Right lobe of liver (tissue), 6 donors: ENCODE data around the gene PKIB. TPM values are rescaled to one million over a fixed set of nuclear protein-coding genes. Genes with fewer than 3 reads are reported as not detected.

Experiments used
- ATAC-seq, 4 donors: fragments of 200-7000 bp; cut with Tn5 transposase; one replicate each; pipeline ENCODE4 v1.9.1; 2020; ENCODE audit warnings: mild to moderate bottlenecking in 4 of 4, moderate library complexity in 4 of 4
- DNase-seq, 3 donors: peaks; one replicate each; pipeline ENCODE4 v3.0.0-alpha.2; 2020
- H3K27ac ChIP-seq, 3 donors: fragments of 200-600 bp; one replicate each; pipeline ENCODE4 v1.8.0; 2022
- H3K27me3 ChIP-seq, 2 donors: fragments of 200-600 bp; one replicate each; pipeline ENCODE4 v1.8.0; 2022
- H3K36me3 ChIP-seq, 4 donors: fragments of 200-600 bp; sonication (generic) in 1 of 4; one replicate each; pipeline versions ENCODE4 v1.5.1 to v1.8.0; 2017 to 2022; ENCODE audit warnings: control low read depth in 1 of 4
- H3K4me1 ChIP-seq, 4 donors: fragments of 200-600 bp; sonication (generic) in 1 of 4; one replicate each; pipeline versions ENCODE4 v1.5.1 to v1.8.0; 2017 to 2022; ENCODE audit warnings: control low read depth in 1 of 4
- H3K4me3 ChIP-seq, 3 donors: fragments of 200-600 bp; one replicate each; pipeline ENCODE4 v1.8.0; 2022
- H3K9me3 ChIP-seq, 4 donors: fragments of 200-600 bp; sonication (generic) in 1 of 4; one replicate each; pipeline versions ENCODE4 v1.5.1 to v1.8.0; 2017 to 2022; ENCODE audit warnings: control low read depth in 1 of 4
- CTCF ChIP-seq, 4 donors: fragments of 200-600 bp in 3 of 4; fragments of 450-650 bp in 1 of 4; IDR thresholded peaks; one replicate each; pipeline versions ENCODE4 v1.5.1 to v1.8.0; 2016 to 2022; ENCODE audit warnings: antibody characterized with exemption in 4 of 4, mild to moderate bottlenecking in 2 of 4
- POLR2A ChIP-seq: fragments of 450-650 bp; IDR thresholded peaks from one replicate; pipeline ENCODE4 v1.6.1; 2017; ENCODE audit warnings: antibody characterized with exemption, mild to moderate bottlenecking
- WGBS: methylation state at CpG from one replicate; pipeline ENCODE4 v1.1.6; 2018; ENCODE audit warnings: low coverage, low lambda C conversion rate; ENCODE audit not compliant: insufficient coverage; ENCODE audit errors: missing lambda C conversion rate; 5-methylcytosine and 5-hydroxymethylcytosine counted together
- intact Hi-C, 2 donors: fragments of 100-400 bp; cut with DNase I; formaldehyde crosslinking; loops; one replicate each; pipeline versions ENCODE4 v1.11.2 to v1.14.1; 2022
- total RNA-seq, 6 experiments: library from RNA; depleted of rRNA in 2 of 6; stranded (reverse); fragments of >200 nt in 2 of 6; fragmentation: NEBNext Ultra II Directional in 3 of 6; extraction: Animal tissue kit (Norgen Biotek cat#: 25700) in 3 of 6; gene quantifications; one replicate each; pipeline versions ENCODE4 v1.1.0 to v1.2.4, GENCODE V29; 2016 to 2023
- donor health status: DM: no; HTN: yes; CAD: no.
- donor health status: DM: no; HTN: no; CAD: no.
- donor health status: DM: no; HTN: no; CAD: no.
- donor health status: DM: no; HTN: yes; CAD: no.
- donor health status: DM: no; HTN: yes; CAD: no.

Gene PKIB
- total RNA-seq, 6 experiments from 2014 or later, result 2.4 to 12.1 (median 4.1) TPM

GRCh38 chr6:122709922-122710512, 99.8 kb downstream of the PKIB start:
- Histone ChIP-seq H3K36me3 (no peaks in the 10 kb centered on the region), H3K27ac (no peak overlapping the region), H3K27me3 (no peaks in the 10 kb centered on the region), H3K4me1 (no peaks in the 10 kb centered on the region), H3K9me3 (no peaks in the 10 kb centered on the region), H3K4me3 (no peak overlapping the region)
- intact Hi-C loops, result no loop called here
- TF ChIP-seq POLR2A (no peak), CTCF (IDR thresholded peaks at IDR 0.05) (no peak)
- DNase-seq (no peak), ATAC-seq (peak; percentile 33 to 67 (median 42))
- WGBS, result 39% methylated on average over 4 of the region's 4 CpGs

DNA sequence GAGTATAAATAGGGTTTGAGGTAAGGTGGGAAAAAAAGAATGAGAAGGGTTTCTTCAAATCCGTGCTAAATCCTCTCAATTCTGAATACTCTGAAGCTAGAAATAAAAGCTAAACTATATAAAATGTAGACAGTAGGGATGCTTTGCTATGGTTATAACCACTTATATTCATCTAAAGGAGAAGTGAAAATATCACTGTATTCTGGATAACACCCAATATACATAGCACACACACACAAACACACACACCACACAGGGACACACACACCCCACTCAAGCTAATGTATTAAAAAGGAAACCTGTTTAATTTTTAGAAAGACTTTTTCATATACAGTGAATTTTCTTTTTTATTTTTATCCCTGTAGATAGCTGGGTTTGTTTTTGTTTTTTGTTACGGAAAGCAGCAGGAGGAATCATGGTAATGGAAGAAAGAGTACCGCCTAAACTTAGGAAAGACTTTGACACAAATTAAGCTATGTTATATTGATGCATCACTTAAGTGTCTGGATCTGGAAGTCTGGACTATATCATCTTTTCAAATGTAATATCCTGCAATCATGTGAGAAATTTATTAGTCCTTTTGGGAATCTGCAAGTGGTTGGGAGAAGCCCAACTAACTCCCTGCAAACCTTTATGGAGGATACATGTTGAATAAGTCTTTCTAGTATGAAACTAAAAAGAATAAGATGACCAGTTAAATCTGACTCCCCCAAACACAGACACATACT, 100.9 kb downstream of the PKIB start:
- Histone ChIP-seq H3K4me1 (no peaks in the 10 kb centered on the region), H3K36me3 (no peaks in the 10 kb centered on the region), H3K27me3 (no peaks in the 10 kb centered on the region), H3K27ac (no peak overlapping the region), H3K9me3 (no peaks in the 10 kb centered on the region), H3K4me3 (no peak overlapping the region)
- TF ChIP-seq POLR2A (no peak), CTCF (IDR thresholded peaks at IDR 0.05) (no peak)
- ATAC-seq (no peak), DNase-seq (no peak)
- WGBS, result 93% methylated on average over 3 of the region's 3 CpGs
- intact Hi-C loops, result no loop called here

- Histone ChIP-seq H3K4me1 (no peaks in the 10 kb centered on the region), H3K36me3 (no peaks in the 10 kb centered on the region), H3K27ac (no peak overlapping the region), H3K9me3 (no peaks in the 10 kb centered on the region), H3K27me3 (no peaks in the 10 kb centered on the region), H3K4me3 (no peak overlapping the region)
- no peak for ATAC-seq
- intact Hi-C loops, result no loop called here
- no peak for DNase-seq
- WGBS, result 29% methylated on average over 3 of the region's 3 CpGs
- TF ChIP-seq CTCF (IDR thresholded peaks at IDR 0.05) (no peak), POLR2A (no peak)
Measured at GRCh38 chr6:122712093-122712447, 101.9 kb downstream of the PKIB start.

- intact Hi-C loops, result no loop called here
- no peak overlapping the region for H3K4me3 ChIP-seq
- no peak for TF ChIP-seq CTCF (IDR thresholded peaks at IDR 0.05)
- TF ChIP-seq POLR2A, result no peak
- H3K27ac ChIP-seq, result no peak overlapping the region
- no peaks in the 10 kb centered on the region for H3K36me3 ChIP-seq
- no peaks in the 10 kb centered on the region for H3K9me3 ChIP-seq
- H3K4me1 ChIP-seq, result no peaks in the 10 kb centered on the region
- WGBS, result 54% methylated on average over 3 of the region's 3 CpGs
- H3K27me3 ChIP-seq, result no peaks in the 10 kb centered on the region
- DNase-seq, result no peak
- ATAC-seq, result peak in 1 of 4 donors; percentile 30
Measured at GRCh38 chr6:122712448-122713137, 102.4 kb downstream of the PKIB start.
